NT2/D1 (cell line): ENCODE measurements around the gene YIPF5.

ENCODE experiments used
- SUZ12 ChIP-seq: IDR thresholded peaks from 2 replicates; pipeline ENCODE4 v1.6.1; 2011; ENCODE audit not compliant: insufficient read length, insufficient read depth; ENCODE audit errors: extremely low read depth
- YY1 ChIP-seq: IDR thresholded peaks from 2 replicates; pipeline ENCODE4 v1.6.1; 2011; ENCODE audit not compliant: insufficient read length, insufficient read depth
- ZNF274 ChIP-seq: IDR thresholded peaks from 2 replicates; pipeline ENCODE4 v1.6.1; 2011; ENCODE audit warnings: mild to moderate bottlenecking, low read depth, low read length

DNA sequence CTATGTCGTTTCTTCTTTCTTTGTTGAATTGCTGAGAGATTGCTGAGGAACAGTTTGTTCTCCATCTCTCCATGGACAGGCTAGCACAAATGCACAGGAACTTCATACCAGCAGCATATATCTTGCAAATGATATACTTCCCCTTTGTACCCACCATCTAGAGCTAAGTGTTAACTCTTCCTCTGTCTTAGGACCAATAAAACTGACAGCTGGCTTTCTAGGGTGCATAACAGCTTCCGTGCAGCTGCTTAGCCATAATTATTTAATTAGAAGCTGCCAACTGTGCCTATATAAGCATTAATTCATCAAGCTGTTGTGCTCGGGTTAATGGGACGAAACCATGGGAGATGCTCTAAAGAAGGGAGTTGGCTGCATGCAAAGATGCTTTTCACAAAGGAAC, 38.9 kb upstream of the YIPF5 start:
- TF ChIP-seq YY1 (no peak), ZNF274 (no peak), SUZ12 (no peak)
